ENCODE measurements around the gene DENND11.

The DENND11 gene

GRCh38 chr7:141679014-141679413 lies 23.0 kb downstream of the DENND11 start:
- no peak for DNase-seq (ENCODE audit: low read depth in 2 of 2)

GRCh38 chr7:141676618-141677017 lies 25.3 kb downstream of the DENND11 start:
- no peak for DNase-seq (ENCODE audit: low read depth in 2 of 2)

GRCh38 chr7:141675436-141676215 lies 26.3 kb downstream of the DENND11 start:
- no peak for DNase-seq (ENCODE audit: low read depth in 2 of 2)

- DNase-seq (ENCODE audit: low read depth in 2 of 2), result no peak
Measured at GRCh38 chr7:141674702-141675101, 27.3 kb downstream of the DENND11 start.

GRCh38 chr7:141674171-141674671 lies 27.7 kb downstream of the DENND11 start:
- DNase-seq (ENCODE audit: low read depth in 2 of 2), result no peak

GRCh38 chr7:141673346-141673745 lies 28.6 kb downstream of the DENND11 start:
- DNase-seq (ENCODE audit: low read depth in 2 of 2), result no peak

- DNase-seq (ENCODE audit: low read depth in 2 of 2), result no peak
Measured at GRCh38 chr7:141671705-141672496, 30.1 kb downstream of the DENND11 start.

GRCh38 chr7:141668853-141669252 lies 33.1 kb downstream of the DENND11 start:
- no peak for DNase-seq (ENCODE audit: low read depth in 2 of 2)

GRCh38 chr7:141666071-141666470 lies 35.9 kb downstream of the DENND11 start:
- DNase-seq (ENCODE audit: low read depth in 2 of 2), result no peak

GRCh38 chr7:141665208-141666035 lies 36.5 kb downstream of the DENND11 start:
- no peak for DNase-seq (ENCODE audit: low read depth in 2 of 2)

- no peak for DNase-seq (ENCODE audit: low read depth in 2 of 2)
Measured at GRCh38 chr7:141664450-141664849, 37.5 kb downstream of the DENND11 start.

- DNase-seq (ENCODE audit: low read depth in 2 of 2), result no peak
Measured at GRCh38 chr7:141663081-141663849, 38.7 kb downstream of the DENND11 start.

- no peak for DNase-seq (ENCODE audit: low read depth in 2 of 2)
Measured at GRCh38 chr7:141660259-141660658, 41.7 kb downstream of the DENND11 start.

GRCh38 chr7:141659501-141659900 lies 42.5 kb downstream of the DENND11 start:
- no peak for DNase-seq (ENCODE audit: low read depth in 2 of 2)

- DNase-seq (ENCODE audit: low read depth in 2 of 2), result peak in 1 of 2 donors; percentile 34
Measured at GRCh38 chr7:141654551-141654950, 47.4 kb downstream of the DENND11 start.

GRCh38 chr7:141652691-141653090 lies 49.3 kb downstream of the DENND11 start:
- no peak for DNase-seq (ENCODE audit: low read depth in 2 of 2)

Data from stimulated activated CD4-positive, alpha-beta T cell treated with anti-CD3 and anti-CD28 coated beads, Interleukin-1b, Interleukin-23, amount 100 ng/mL, for 4 hours (primary cell).